HUES48 (cell line): ENCODE results near the gene ATP11C.
"Not testable (repeated sequence)": the region's sequence is repeated elsewhere in the genome, so short reads cannot be mapped to it uniquely, and the experiment has no call there.

Source experiments
- H3K27ac ChIP-seq: one replicate; pipeline ENCODE4 v1.7.0; 2013; ENCODE audit warnings: low read depth, low read length, inconsistent platforms
- H3K27me3 ChIP-seq: 2 replicates; pipeline ENCODE4 v1.6.1; 2013; ENCODE audit warnings: mild to moderate bottlenecking, low read length; ENCODE audit not compliant: control insufficient read depth, insufficient read depth
- H3K36me3 ChIP-seq: 2 replicates; pipeline ENCODE4 v1.6.1; 2013; ENCODE audit warnings: low read length; ENCODE audit not compliant: control insufficient read depth, insufficient read depth
- H3K4me1 ChIP-seq: 2 replicates; pipeline ENCODE4 v1.6.1; 2013; ENCODE audit warnings: mild to moderate bottlenecking, low read length; ENCODE audit not compliant: control insufficient read depth, insufficient read depth
- H3K4me3 ChIP-seq: 2 replicates; pipeline ENCODE4 v1.5.1; 2013; ENCODE audit warnings: mild to moderate bottlenecking, low read depth, low read length
- H3K9ac ChIP-seq: 2 replicates; pipeline ENCODE4 v1.6.1; 2013; ENCODE audit warnings: mild to moderate bottlenecking, low read depth, low read length, moderate library complexity
- H3K9me3 ChIP-seq: 2 replicates; pipeline ENCODE4 v1.6.1; 2013; ENCODE audit warnings: low read length; ENCODE audit not compliant: control insufficient read depth, insufficient read depth

The ATP11C gene

DNA sequence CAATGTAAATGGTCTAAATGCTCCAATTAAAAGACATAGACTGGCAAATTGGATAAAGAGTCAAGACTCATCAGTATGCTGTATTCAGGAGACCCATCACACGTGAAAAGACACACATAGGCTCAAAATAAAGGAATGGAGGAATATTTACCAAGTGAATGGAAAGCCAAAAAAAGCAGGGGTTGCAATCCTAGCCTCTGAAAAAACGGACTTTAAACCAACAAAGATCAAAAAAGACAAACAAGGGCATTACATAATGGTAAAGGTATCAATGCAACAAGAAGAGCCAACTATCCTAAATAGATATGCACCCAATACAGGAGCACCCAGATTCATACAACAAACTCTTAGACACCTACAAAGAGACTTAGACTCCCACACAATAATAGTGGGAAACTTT lies 28.2 kb upstream of the ATP11C start:
- H3K9ac ChIP-seq, H3K4me1 ChIP-seq, H3K27ac ChIP-seq, H3K9me3 ChIP-seq, H3K36me3 ChIP-seq, H3K27me3 ChIP-seq, H3K4me3 ChIP-seq: not testable (repeated sequence)

DNA sequence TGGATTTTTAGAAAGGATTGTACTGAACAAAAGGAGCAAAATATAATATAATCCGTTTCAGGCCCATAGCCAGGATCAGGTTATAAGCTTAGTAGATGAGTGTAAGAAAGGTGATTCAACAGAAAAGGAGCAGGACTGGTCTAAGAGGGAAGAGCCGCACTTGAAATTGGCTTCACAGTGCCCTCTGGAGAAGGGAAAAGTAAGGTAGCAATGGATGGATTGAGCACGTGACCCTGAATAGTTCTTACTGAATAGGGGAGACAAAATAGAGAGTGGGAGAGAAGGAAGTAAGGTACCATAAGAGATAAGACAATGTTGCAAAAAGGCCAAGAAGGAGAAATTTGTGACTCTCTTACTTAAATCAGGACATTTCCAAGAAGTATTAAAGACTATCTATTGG lies 16.9 kb upstream of the ATP11C start:
- no peaks in the 10 kb centered on the region for H3K36me3 ChIP-seq
- H3K9me3 ChIP-seq = no peaks in the 10 kb centered on the region
- H3K9ac ChIP-seq = no peak overlapping the region
- H3K4me1 ChIP-seq = no peaks in the 10 kb centered on the region
- H3K4me3 ChIP-seq = no peak overlapping the region
- H3K27ac ChIP-seq = no peak overlapping the region
- no peaks in the 10 kb centered on the region for H3K27me3 ChIP-seq

DNA sequence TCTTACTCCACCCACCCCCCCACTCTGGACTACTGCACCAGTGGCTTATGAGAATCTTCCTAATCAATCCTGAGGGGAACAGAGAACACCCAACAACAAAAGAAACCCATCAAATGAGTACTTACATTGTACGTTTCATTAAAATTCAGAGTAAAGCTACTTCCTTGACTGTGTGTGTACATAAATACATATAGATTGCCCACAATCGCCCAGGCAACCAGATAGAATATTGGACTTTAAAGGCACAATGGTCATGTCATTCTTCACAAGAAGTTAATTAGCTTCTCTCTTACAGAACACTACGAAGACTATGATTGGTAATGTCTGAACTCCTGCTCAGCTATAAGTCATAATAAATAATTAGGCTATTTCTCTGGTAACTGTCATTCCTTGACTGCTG lies 12.2 kb upstream of the ATP11C start:
- no peak overlapping the region for H3K9ac ChIP-seq
- no peak overlapping the region for H3K27ac ChIP-seq
- no peaks in the 10 kb centered on the region for H3K4me1 ChIP-seq
- no peak overlapping the region for H3K4me3 ChIP-seq
- H3K27me3 ChIP-seq = no peaks in the 10 kb centered on the region
- no peaks in the 10 kb centered on the region for H3K36me3 ChIP-seq
- no peaks in the 10 kb centered on the region for H3K9me3 ChIP-seq

DNA sequence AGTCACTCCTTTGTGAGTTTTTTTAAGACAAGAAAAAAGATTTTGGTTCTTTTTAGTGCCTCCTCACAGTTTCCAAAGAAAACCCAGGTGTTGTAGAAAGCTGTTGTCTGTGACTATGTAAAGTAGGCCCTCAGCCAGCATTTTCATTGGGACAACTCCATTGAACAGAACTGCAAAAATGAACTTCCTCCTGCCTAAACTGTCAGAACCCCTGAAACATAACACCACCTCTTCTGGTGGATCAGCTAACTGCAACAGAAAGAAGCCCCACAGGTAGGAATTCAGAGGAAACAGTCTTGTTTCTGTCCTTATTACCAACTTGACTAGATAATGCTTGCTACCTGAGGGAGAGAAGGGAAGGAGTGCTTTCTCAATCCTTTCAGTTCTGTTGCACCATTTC lies 3.4 kb upstream of the ATP11C start:
- H3K9ac ChIP-seq = no peak overlapping the region
- H3K4me3 ChIP-seq = peak overlapping the region; percentile 22
- H3K27me3 ChIP-seq = no peaks in the 10 kb centered on the region
- no peaks in the 10 kb centered on the region for H3K9me3 ChIP-seq
- no peaks in the 10 kb centered on the region for H3K36me3 ChIP-seq
- H3K4me1 ChIP-seq = peaks cover 23% of the 10 kb centered on the region
- no peak overlapping the region for H3K27ac ChIP-seq

DNA sequence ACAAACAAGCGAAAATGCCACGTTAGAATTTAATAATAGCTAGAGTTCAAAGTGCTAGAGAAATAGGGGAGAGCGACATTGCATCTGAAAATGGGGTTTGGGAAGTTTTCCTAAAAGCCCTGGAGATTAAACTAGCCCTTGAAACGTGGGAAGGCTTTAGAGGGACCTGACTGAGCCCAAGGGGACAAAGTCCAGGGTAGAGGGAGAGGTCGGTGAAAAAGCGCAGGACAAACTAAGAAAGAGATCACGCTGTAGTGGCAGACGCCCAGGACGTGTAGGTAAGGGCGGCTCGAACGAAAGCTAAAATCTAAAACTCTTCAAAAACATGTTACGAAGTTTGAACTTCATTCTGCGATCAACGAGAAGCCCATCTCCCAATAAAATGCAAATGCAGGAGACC lies 1.1 kb upstream of the ATP11C start:
- Histone ChIP-seq H3K4me3 (peak overlapping the region; percentile 90), H3K27ac (peak overlapping the region; percentile 86)

DNA sequence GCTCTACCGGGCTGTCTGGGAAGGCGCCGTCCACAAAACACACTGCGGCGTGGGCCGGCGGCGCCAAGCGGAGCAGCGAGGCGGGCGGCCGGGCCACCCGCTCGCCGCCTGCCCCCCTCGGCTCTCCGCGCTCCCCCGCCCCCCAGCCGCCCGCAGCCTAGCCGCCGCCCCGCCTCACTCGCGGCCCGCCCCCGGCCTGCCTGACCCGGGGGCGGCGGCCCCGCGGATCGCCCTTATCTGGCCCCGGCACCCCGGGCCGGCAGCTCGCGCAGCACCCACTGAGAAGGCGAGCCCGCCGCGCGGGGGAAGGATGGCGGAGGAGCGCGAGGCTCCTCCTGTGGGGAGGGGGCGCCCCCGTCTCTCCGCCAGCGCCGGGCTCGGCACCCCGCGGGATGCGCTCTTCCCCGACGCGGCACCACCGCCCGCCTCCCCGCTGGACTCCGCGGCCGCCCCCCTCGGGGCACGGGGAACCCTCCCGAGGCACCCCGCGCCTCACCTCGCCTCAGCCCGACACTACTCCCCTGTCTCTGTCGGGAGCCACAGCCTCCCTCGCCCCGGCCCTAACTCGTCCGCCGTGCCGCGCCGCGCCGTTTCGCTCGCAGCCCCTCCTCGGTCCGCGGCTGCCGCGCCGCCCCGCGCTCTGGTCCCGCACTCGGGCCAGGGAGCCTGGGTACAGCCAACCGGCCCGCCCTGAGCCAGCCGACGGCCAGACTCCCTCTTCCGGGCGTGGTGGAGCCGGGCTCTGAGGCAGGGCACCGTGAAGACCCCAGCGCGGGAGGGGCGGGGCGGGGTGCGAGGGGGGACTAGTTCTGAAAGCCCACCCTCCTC lies 566 bp downstream of the ATP11C start:
- no peaks in the 10 kb centered on the region for H3K9me3 ChIP-seq
- H3K4me1 ChIP-seq = peaks cover 40% of the 10 kb centered on the region
- H3K36me3 ChIP-seq = 0 out of 2 replicates have a peak, but pooled peaks cover 3% of the 10 kb centered on the region
- H3K9ac ChIP-seq = peak overlapping the region; percentile 78
- peak overlapping the region; percentile 90 for H3K4me3 ChIP-seq
- H3K27me3 ChIP-seq = 0 out of 2 replicates have a peak, but pooled peaks cover 3% of the 10 kb centered on the region
- H3K27ac ChIP-seq = peak overlapping the region; percentile 86

More for the DNA sequence above, 1.1 kb upstream of the ATP11C start:
- Histone ChIP-seq H3K36me3 (0 out of 2 replicates have a peak, but pooled peaks cover 3% of the 10 kb centered on the region), H3K27me3 (0 out of 2 replicates have a peak, but pooled peaks cover 3% of the 10 kb centered on the region), H3K4me1 (peaks cover 36% of the 10 kb centered on the region), H3K9me3 (no peaks in the 10 kb centered on the region), H3K9ac (peak overlapping the region; percentile 47; the same call in 1 of the 2 replicates)

DNA sequence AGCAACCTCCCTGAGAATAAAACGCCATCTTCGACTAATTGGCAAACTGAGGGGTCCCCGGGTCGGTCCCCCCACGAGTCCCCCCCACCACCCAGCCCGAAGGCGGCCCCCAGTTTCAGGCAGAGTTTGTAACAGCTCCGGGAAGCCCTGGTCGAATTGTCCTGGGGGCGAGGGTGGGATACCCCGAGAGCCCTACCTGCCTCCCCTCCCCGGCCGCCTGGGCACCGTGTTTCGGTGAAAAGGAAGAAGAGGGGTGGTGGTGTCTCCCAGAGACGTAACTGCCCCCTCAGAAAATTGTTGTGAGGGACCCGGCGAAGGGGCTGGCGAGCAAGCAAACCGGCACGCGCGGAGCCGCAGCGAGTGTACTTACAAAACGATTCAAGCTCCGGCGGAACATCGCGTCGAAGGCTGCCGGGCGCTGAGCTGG lies 1.2 kb downstream of the ATP11C start:
- peak overlapping the region; percentile 78 for H3K9ac ChIP-seq
- no peak overlapping the region for H3K27ac ChIP-seq
- 0 out of 2 replicates have a peak, but pooled peaks cover 3% of the 10 kb centered on the region for H3K27me3 ChIP-seq
- H3K9me3 ChIP-seq = no peaks in the 10 kb centered on the region
- H3K4me1 ChIP-seq = peaks cover 39% of the 10 kb centered on the region
- H3K4me3 ChIP-seq = peak overlapping the region; percentile 90
- 0 out of 2 replicates have a peak, but pooled peaks cover 3% of the 10 kb centered on the region for H3K36me3 ChIP-seq

DNA sequence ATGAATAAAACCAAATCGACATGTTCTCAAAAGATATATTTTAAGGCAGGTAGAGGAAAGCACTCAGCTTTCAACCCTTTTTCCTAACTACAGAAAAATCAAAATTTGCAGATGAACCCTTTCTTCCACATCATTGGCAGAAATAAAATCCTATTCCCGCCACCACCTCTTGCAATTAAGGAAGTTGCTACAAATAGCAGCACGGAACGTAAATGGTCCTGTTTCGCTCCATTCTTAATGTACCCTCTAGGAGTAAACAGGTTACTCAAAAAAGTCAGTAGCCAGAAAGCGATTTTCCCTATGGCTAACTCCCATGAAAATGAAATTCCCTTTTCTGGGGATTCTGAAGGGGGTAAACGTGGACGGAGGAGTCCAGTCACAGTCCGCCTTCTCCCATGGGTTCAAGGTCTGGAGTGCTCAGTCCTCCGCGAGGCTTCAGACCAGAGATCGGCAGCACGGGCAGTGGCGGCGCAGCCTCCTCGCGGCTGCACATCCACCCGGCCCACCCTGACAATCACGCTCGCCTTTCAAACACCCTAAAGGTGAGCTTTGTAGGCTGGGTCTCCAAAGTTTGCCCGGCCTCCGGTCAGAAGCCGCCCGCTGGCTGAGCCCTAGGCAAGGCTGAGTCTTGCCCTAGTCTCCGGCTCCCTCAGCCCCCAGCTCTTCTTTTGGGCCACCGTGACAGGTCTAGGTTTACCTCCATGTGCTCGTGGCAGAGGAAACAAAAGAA lies 1.8 kb downstream of the ATP11C start:
- Histone ChIP-seq H3K36me3 (0 out of 2 replicates have a peak, but pooled peaks cover 3% of the 10 kb centered on the region), H3K9me3 (no peaks in the 10 kb centered on the region), H3K4me1 (peaks cover 39% of the 10 kb centered on the region), H3K27me3 (0 out of 2 replicates have a peak, but pooled peaks cover 3% of the 10 kb centered on the region), H3K4me3 (peak overlapping the region; percentile 90), H3K9ac (peak overlapping the region; percentile 64), H3K27ac (no peak overlapping the region)

DNA sequence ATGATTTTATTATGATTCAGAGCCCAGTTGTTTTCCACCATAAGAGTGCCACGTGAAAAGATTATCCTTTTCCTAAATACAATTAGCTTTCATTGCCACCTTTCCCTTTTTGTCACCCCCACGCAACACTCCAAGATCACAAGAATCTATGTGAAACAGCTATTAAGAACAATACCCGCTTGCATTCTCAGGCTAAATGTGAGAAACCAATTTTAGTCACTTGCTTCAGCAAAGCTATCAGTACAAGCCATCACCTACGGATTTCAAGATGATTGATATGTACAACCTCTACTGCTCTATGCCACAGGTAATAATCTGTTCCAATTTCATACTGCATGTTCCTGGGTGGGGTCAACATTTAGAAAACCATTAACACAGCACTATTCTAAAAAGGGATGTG lies 2.5 kb downstream of the ATP11C start:
- no peak overlapping the region for H3K9ac ChIP-seq
- 0 out of 2 replicates have a peak, but pooled peaks cover 3% of the 10 kb centered on the region for H3K36me3 ChIP-seq
- peak overlapping the region; percentile 90 for H3K4me3 ChIP-seq
- no peak overlapping the region for H3K27ac ChIP-seq
- peaks cover 42% of the 10 kb centered on the region for H3K4me1 ChIP-seq
- H3K9me3 ChIP-seq = no peaks in the 10 kb centered on the region
- 0 out of 2 replicates have a peak, but pooled peaks cover 3% of the 10 kb centered on the region for H3K27me3 ChIP-seq

DNA sequence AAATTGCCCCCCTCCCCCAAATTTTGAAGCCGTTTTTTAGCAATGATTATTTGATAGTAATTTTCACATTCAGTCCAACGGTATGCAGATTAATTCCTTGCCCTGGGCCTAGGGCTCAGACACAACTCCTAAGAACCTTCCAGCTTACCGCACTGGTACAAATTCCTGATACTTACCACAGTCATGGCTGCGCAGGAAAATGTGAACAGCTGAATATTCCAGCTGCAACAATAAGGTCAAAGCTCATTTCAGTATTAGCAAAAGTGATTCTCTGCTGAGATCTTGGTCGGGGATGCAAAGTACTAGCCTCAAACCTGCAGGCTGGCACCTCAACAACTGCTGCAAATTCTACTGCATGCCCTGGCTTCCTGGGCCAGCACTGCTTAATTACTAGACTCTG lies 3.0 kb downstream of the ATP11C start:
- Histone ChIP-seq H3K27ac (no peak overlapping the region), H3K4me3 (peak overlapping the region; percentile 90), H3K9ac (no peak overlapping the region)

More for the DNA sequence above, 3.0 kb downstream of the ATP11C start:
- Histone ChIP-seq H3K4me1 (peaks cover 42% of the 10 kb centered on the region), H3K9me3 (no peaks in the 10 kb centered on the region), H3K27me3 (0 out of 2 replicates have a peak, but pooled peaks cover 3% of the 10 kb centered on the region), H3K36me3 (0 out of 2 replicates have a peak, but pooled peaks cover 3% of the 10 kb centered on the region)
